GM12878 (cell line): Measurements from ENCODE around the gene IFNL3. TPM values are rescaled to one million over a fixed set of nuclear protein-coding genes. Genes with fewer than 3 reads are reported as not detected.

Experiments used
- ATAC-seq: fragments of 200-7000 bp; cut with Tn5 transposase; 3 replicates; pipeline ENCODE4 v1.9.1; 2020; ENCODE audit warnings: mild to moderate bottlenecking, moderate library complexity
- BruUV-seq: library from RNA; stranded (reverse); fragments of 400-500 nt; replicated peaks from 2 replicates; lab custom pipeline; 2021; lab: Mats Ljungman, UMichigan
- CTCF ChIA-PET: fragments of 300-600 bp; sonication (Branson Sonifier 250); formaldehyde crosslinking; extraction: SDS; loops from one replicate; lab custom pipeline; 2021; ENCODE audit warnings: inconsistent platforms; lab: Yijun Ruan, JAX
- POLR2A ChIA-PET: fragments of 350-600 bp; formaldehyde crosslinking; extraction: SDS; loops from one replicate; lab custom pipeline; 2021; ENCODE audit warnings: inconsistent platforms; lab: Charles Lee
- RAD21 ChIA-PET: fragments of 300-600 bp; sonication (Branson Sonifier 250); formaldehyde crosslinking; loops from one replicate; lab custom pipeline; 2023; ENCODE audit warnings: antibody characterized with exemption; ENCODE audit not compliant: unreplicated experiment; lab: Charles Lee
- SMC1A ChIA-PET: fragments of 300-600 bp; sonication (Branson Sonifier 250); formaldehyde crosslinking; loops from one replicate; lab custom pipeline; 2023; ENCODE audit not compliant: unreplicated experiment, uncharacterized antibody; lab: Charles Lee
- DNase-seq: peaks from one replicate; pipeline ENCODE4 v3.0.0-alpha.2; 2011; ENCODE audit warnings: low read depth, low spot score
- FAIRE-seq: peaks from 3 replicates; lab custom pipeline; 2011; peaks lifted over from hg19 to GRCh38; lab: Jason Lieb, UNC
- H2AFZ ChIP-seq: 2 replicates; pipeline ENCODE4 v1.6.0; 2011; ENCODE audit warnings: low read depth, low read length, control low read depth; ENCODE audit not compliant: control insufficient read depth
- H3K27ac ChIP-seq: 2 replicates; pipeline ENCODE4 v1.5.1; 2011; ENCODE audit warnings: control low read depth; ENCODE audit not compliant: control insufficient read depth, insufficient read depth
- H3K27me3 ChIP-seq, 2 experiments: replicated peaks in 1 of 2; 2 replicates each; pipeline versions ENCODE4 v1.6.0 to v1.6.1; 2011; ENCODE audit warnings: low read length in 1 of 2; ENCODE audit not compliant: control insufficient read depth in 2 of 2, insufficient read depth in 2 of 2
- H3K36me3 ChIP-seq, 2 experiments: 2 replicates each; pipeline ENCODE4 v1.5.1; 2011; ENCODE audit warnings: low read length in 1 of 2; ENCODE audit not compliant: control insufficient read depth in 2 of 2, insufficient read depth in 2 of 2
- H3K4me1 ChIP-seq: 2 replicates; pipeline ENCODE4 v1.6.1; 2011; ENCODE audit warnings: mild to moderate bottlenecking, low read length, moderate library complexity, mixed read lengths; ENCODE audit not compliant: control insufficient read depth, insufficient read depth
- H3K4me2 ChIP-seq: 2 replicates; pipeline ENCODE4 v1.6.0; 2011; ENCODE audit warnings: control low read depth; ENCODE audit not compliant: control insufficient read depth, insufficient read depth
- H3K4me3 ChIP-seq: fragments of 200-600 bp; sonication (generic); 2 replicates; pipeline ENCODE4 v1.5.1; 2016
- H3K79me2 ChIP-seq: 2 replicates; pipeline ENCODE4 v1.6.0; 2011; ENCODE audit warnings: low read length; ENCODE audit not compliant: control insufficient read depth, insufficient read depth
- H3K9ac ChIP-seq: 2 replicates; pipeline ENCODE4 v1.8.0; 2011; ENCODE audit warnings: low read length, control low read depth, mixed read lengths; ENCODE audit not compliant: control insufficient read depth, insufficient read depth
- H3K9me3 ChIP-seq: replicated peaks from 3 replicates; pipeline ENCODE4 v1.5.1; 2011; ENCODE audit warnings: mild to moderate bottlenecking, low read length; ENCODE audit not compliant: control insufficient read depth, insufficient read depth
- H4K20me1 ChIP-seq: 2 replicates; pipeline ENCODE4 v1.6.0; 2011; ENCODE audit not compliant: control insufficient read depth, insufficient read depth
- ASH2L ChIP-seq: fragments of 300-600, 200-600 bp; sonication (generic); IDR thresholded peaks from 2 replicates; pipeline ENCODE4 v1.6.1; 2017; ENCODE audit warnings: low read depth, mild to moderate bottlenecking, borderline replicate concordance
- BRCA1 ChIP-seq: IDR thresholded peaks from 2 replicates; pipeline ENCODE4 v1.6.1; 2011; ENCODE audit warnings: low read depth, low read length, improper control_type of control experiment
- CHD2 ChIP-seq: IDR thresholded peaks from 2 replicates; pipeline ENCODE4 v1.6.1; 2011; ENCODE audit warnings: low read depth, low read length, improper control_type of control experiment, borderline replicate concordance
- CREB1 ChIP-seq: IDR thresholded peaks from 2 replicates; pipeline ENCODE4 v1.6.1; 2012; ENCODE audit warnings: low read depth, mild to moderate bottlenecking, inconsistent platforms
- HDGF ChIP-seq: fragments of 450-650 bp; IDR thresholded peaks from 2 replicates; pipeline ENCODE4 v1.6.1; 2016; ENCODE audit warnings: antibody characterized with exemption
- MEF2A ChIP-seq: IDR thresholded peaks from 2 replicates; pipeline ENCODE4 v1.6.1; 2011; ENCODE audit warnings: low read depth, mild to moderate bottlenecking, low read length, moderate library complexity; ENCODE audit not compliant: insufficient read depth
- MEF2B ChIP-seq: fragments of 450-650 bp; IDR thresholded peaks from 2 replicates; pipeline ENCODE4 v1.6.1; 2018; ENCODE audit warnings: mild to moderate bottlenecking, moderate library complexity; ENCODE audit not compliant: partially characterized antibody, poor library complexity, severe bottlenecking
- MTA2 ChIP-seq: fragments of 450-650 bp; IDR thresholded peaks from 2 replicates; pipeline ENCODE4 v1.6.1; 2016; ENCODE audit warnings: low read depth, mild to moderate bottlenecking, moderate library complexity
- NR2C2 ChIP-seq: IDR thresholded peaks from 2 replicates; pipeline ENCODE4 v1.6.1; 2011; ENCODE audit warnings: borderline replicate concordance, low read depth; ENCODE audit not compliant: control insufficient read depth, insufficient read length
- RBBP5 ChIP-seq: fragments of 200-600 bp; sonication (generic); conservative IDR thresholded peaks from 2 replicates; pipeline ENCODE4 v1.6.1; 2016
- RCOR1 ChIP-seq: conservative IDR thresholded peaks from 2 replicates; pipeline ENCODE4 v1.6.1; 2012; ENCODE audit warnings: low read depth, low read length, improper control_type of control experiment
- RELA ChIP-seq: fragments of 450-650 bp; IDR thresholded peaks from 2 replicates; pipeline ENCODE4 v1.8.0; 2014; ENCODE audit warnings: borderline replicate concordance; ENCODE audit not compliant: partially characterized antibody
- RUNX3 ChIP-seq: IDR thresholded peaks from 2 replicates; pipeline ENCODE4 v1.6.1; 2012; ENCODE audit warnings: low read length, inconsistent platforms
- SUZ12 ChIP-seq: fragments of 200-600 bp; sonication (generic); IDR thresholded peaks from one replicate; pipeline ENCODE4 v1.6.1; 2018; ENCODE audit warnings: antibody characterized with exemption, mild to moderate bottlenecking; ENCODE audit not compliant: unreplicated experiment
- WGBS: methylation state at CpG from one replicate; pipeline ENCODE4 v1.1.6; 2016; ENCODE audit warnings: low lambda C conversion rate; ENCODE audit not compliant: insufficient replicate concordance, insufficient coverage; ENCODE audit errors: missing lambda C conversion rate; 5-methylcytosine and 5-hydroxymethylcytosine counted together
- in situ Hi-C: fragments of 300-500 bp; cut with MboI; formaldehyde crosslinking; loops from 9 replicates; pipeline ENCODE4 v1.14.3; 2018; ENCODE audit warnings: mixed read lengths
- intact Hi-C: fragments of 100-400 bp; cut with micrococcal nuclease; formaldehyde crosslinking; loops from one replicate; pipeline ENCODE4 v1.14.2; 2022; ENCODE audit not compliant: unreplicated experiment
- polyA plus RNA-seq, 11 experiments: library from polyadenylated mRNA; depleted of rRNA in 4 of 11; unstranded in 6 of 11; stranded (reverse) in 5 of 11; fragments of >200 nt; fragmentation: Nextera tagmentation in 4 of 11; fragmentation: Illumina TruSeq in 1 of 11; extraction: Ambion mirVana in 4 of 11; extraction: Trizol in 1 of 11; gene quantifications; 1 replicate in 1 of 11; 2 replicates in 10 of 11; pipeline versions ENCODE4 v1.2.1 to v1.2.3, GENCODE V29; 2011 to 2016; ENCODE audit warnings: inconsistent platforms in 2 of 11, missing spikeins in 2 of 11, low read depth in 1 of 11
- total RNA-seq, 4 experiments: library from RNA; depleted of rRNA in 3 of 4; stranded (reverse); fragments of >200 nt in 3 of 4; fragmentation: Illumina TruSeq in 1 of 4; extraction: Trizol in 1 of 4; gene quantifications; 2 replicates each; pipeline versions ENCODE4 v1.2.1 to v1.2.3, GENCODE V29; 2013 to 2021
- TF ChIP-seq, protein P1 (sequence below): IDR thresholded peaks from 2 replicates; pipeline ENCODE4 v1.6.1; 2012; ENCODE audit warnings: low read depth, low read length, improper control_type of control experiment

The IFNL3 gene
- total and polyA plus RNA-seq, 10 of the 15 experiments (the other 5 are each of a cell fraction or from before 2014, with no cell fraction given): not detected

DNA sequence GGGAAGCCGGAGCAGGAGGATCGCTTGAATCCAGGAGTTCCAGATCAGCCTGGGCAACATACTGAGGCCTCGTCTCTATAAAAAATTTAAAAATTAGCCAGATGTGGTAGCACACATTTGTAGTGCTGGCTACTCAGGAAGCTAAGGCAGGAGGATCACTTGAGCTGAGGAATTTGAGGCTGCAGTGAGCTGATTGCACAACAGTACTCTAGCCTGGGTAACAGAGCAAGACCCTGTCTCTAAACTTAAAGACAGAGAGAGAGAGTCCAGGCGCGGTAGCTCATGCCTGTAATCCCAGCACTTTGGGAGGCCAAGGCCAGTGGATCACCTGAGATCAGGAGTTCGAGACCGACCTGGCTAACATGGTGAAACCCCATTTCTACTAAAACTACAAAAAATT is 4.4 kb downstream of the IFNL3 start:
- Histone ChIP-seq H3K9ac (no peak overlapping the region), H3K79me2 (no peaks in the 10 kb centered on the region), H3K4me1 (peaks cover 7% of the 10 kb centered on the region), H3K27me3 (no peaks in the 10 kb centered on the region), H4K20me1 (no peaks in the 10 kb centered on the region), H3K27ac (no peak overlapping the region), H3K36me3 (no peaks in the 10 kb centered on the region), H3K4me3 (no peak overlapping the region), H3K9me3 (no peaks in the 10 kb centered on the region), H3K4me2 (no peak overlapping the region), H2AFZ (no peak overlapping the region)
- ChIA-PET RAD21 (no interaction called here), SMC1A (no interaction called here), POLR2A (interaction anchor here (0.6 kb wide), 1 partner anchor 222 kb away, joined by 4 read pairs; no protein-coding TSS in a partner anchor), CTCF (no interaction called here)
- FAIRE-seq (no peak), DNase-seq (no peak), ATAC-seq (no peak)
- BruUV-seq: no TSS peak
- in situ Hi-C loops: no loop called here
- 76% methylated on average over 7 of the region's 7 CpGs for WGBS
- intact Hi-C loops: no loop called here
- TF ChIP-seq MEF2A (no peak), MEF2B (no peak), CHD2 (no peak), ASH2L (no peak), BRCA1 (no peak), RCOR1 (no peak), MTA2 (no peak), SUZ12 (no peak), CREB1 (no peak), NR2C2 (no peak), RELA (no peak), HDGF (no peak), RUNX3 (no peak), RBBP5 (no peak)
- TF ChIP-seq, protein P1, sequence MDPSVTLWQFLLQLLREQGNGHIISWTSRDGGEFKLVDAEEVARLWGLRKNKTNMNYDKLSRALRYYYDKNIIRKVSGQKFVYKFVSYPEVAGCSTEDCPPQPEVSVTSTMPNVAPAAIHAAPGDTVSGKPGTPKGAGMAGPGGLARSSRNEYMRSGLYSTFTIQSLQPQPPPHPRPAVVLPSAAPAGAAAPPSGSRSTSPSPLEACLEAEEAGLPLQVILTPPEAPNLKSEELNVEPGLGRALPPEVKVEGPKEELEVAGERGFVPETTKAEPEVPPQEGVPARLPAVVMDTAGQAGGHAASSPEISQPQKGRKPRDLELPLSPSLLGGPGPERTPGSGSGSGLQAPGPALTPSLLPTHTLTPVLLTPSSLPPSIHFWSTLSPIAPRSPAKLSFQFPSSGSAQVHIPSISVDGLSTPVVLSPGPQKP: no peak
